SIG-M5 treated with dmso at 0.1 percent for 504 hours (cell line): ENCODE data around the gene CNTLN.
"Not testable (repeated sequence)": the region's sequence is repeated elsewhere in the genome, so short reads cannot be mapped to it uniquely, and the experiment has no call there.

Source experiments
- DNase-seq: peaks from one replicate; lab custom pipeline; 2025; ENCODE audit not compliant: unreplicated experiment; lab: John Stamatoyannopoulos, UW

Gene CNTLN

GRCh38 chr9:17291766-17292165 lies 156.9 kb downstream of the CNTLN start:
- no peak for DNase-seq

- no peak for DNase-seq
These were observed 158.8 kb downstream of the CNTLN start for GRCh38 chr9:17293685-17294084.

GRCh38 chr9:17294822-17295624 lies 160.2 kb downstream of the CNTLN start:
- DNase-seq: no peak

- no peak for DNase-seq
These were observed 180.5 kb downstream of the CNTLN start for GRCh38 chr9:17315341-17315740.

GRCh38 chr9:17318821-17319320 lies 184.0 kb downstream of the CNTLN start:
- DNase-seq: no peak

- no peak for DNase-seq
These were observed 185.0 kb downstream of the CNTLN start for GRCh38 chr9:17319864-17320263.

- no peak for DNase-seq
These were observed 188.3 kb downstream of the CNTLN start for GRCh38 chr9:17322882-17323864.

- no peak for DNase-seq
These were observed 193.5 kb downstream of the CNTLN start for GRCh38 chr9:17328331-17328730.

GRCh38 chr9:17330097-17330496 lies 195.3 kb downstream of the CNTLN start:
- DNase-seq: no peak

- no peak for DNase-seq
These were observed 197.3 kb downstream of the CNTLN start for GRCh38 chr9:17332115-17332514.

- DNase-seq: no peak
These were observed 204.3 kb downstream of the CNTLN start for GRCh38 chr9:17339156-17339555.

GRCh38 chr9:17342696-17343095 lies 207.9 kb downstream of the CNTLN start:
- DNase-seq: no peak

- DNase-seq: no peak
These were observed 215.0 kb downstream of the CNTLN start for GRCh38 chr9:17349831-17350230.

GRCh38 chr9:17354006-17354405 lies 219.2 kb downstream of the CNTLN start:
- not testable (repeated sequence) for DNase-seq

- DNase-seq: no peak
These were observed 226.5 kb downstream of the CNTLN start for GRCh38 chr9:17361378-17361777.

- DNase-seq: no peak
These were observed 232.2 kb downstream of the CNTLN start for GRCh38 chr9:17367035-17367434.

- DNase-seq: no peak
These were observed 245.5 kb downstream of the CNTLN start for GRCh38 chr9:17380126-17380861.

GRCh38 chr9:17387565-17387964 lies 252.7 kb downstream of the CNTLN start:
- DNase-seq: no peak

GRCh38 chr9:17389026-17389425 lies 254.2 kb downstream of the CNTLN start:
- DNase-seq: no peak

- no peak for DNase-seq
These were observed 260.2 kb downstream of the CNTLN start for GRCh38 chr9:17394881-17395510.
